HG02763 (cell line): ENCODE measurements around the gene IFNAR1.
"Not testable (repeated sequence)": the region's sequence is repeated elsewhere in the genome, so short reads cannot be mapped to it uniquely, and the experiment has no call there.

Experiments used
- ATAC-seq: cut with Tn5 transposase; IDR thresholded peaks from one replicate; pipeline ENCODE4 v1.9.1; 2021; ENCODE audit warnings: mild to moderate bottlenecking, moderate library complexity; ENCODE audit not compliant: unreplicated experiment

Gene IFNAR1

DNA sequence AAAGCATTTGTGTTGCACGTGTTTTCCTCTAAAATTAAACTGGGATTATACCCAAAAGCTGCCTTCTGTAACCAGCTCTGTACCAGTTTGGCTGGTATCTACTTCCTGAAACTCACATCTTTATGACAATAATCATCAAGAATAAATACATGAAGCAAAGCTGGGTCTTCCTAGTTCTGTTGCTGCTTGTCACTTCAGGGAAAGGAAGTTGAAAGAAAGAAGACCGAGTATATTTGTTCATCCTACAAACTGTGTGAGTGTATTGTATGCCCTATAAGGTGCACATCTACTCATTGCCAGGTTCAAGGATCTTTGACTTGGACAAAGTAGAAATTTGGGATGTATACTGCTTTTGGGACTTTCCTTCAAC is 49.3 kb downstream of the IFNAR1 start:
- ATAC-seq = no peak

DNA sequence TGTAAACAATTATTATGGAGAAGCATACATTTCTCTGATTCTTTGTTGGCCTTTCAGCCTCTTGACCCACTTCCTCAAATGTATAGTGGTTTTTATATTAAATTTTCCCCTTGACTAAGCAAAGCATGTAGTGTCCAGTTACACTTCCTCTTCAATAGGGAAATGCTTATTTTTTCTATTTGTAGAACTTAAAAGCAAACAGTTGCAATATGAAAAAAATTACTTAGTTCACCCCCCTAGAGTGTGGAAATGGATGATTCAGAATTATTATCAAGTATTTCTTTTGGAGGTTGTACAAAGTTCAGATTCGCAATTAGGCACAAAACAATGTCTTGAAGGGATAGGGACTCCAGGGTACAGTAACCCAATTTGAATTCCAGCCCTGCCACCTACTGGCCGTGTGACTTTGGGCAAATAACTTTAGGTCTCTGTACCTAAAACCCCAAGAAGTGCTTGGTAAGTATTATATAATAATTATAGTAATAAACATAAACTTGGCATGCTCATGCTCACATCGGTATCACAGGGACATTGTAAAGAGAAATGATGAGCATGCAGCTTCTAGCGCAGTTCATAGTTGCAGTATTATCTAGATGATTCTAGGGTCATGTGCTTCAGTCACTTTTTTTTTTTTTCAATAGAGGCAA is 49.8 kb downstream of the IFNAR1 start:
- ATAC-seq = no peak

DNA sequence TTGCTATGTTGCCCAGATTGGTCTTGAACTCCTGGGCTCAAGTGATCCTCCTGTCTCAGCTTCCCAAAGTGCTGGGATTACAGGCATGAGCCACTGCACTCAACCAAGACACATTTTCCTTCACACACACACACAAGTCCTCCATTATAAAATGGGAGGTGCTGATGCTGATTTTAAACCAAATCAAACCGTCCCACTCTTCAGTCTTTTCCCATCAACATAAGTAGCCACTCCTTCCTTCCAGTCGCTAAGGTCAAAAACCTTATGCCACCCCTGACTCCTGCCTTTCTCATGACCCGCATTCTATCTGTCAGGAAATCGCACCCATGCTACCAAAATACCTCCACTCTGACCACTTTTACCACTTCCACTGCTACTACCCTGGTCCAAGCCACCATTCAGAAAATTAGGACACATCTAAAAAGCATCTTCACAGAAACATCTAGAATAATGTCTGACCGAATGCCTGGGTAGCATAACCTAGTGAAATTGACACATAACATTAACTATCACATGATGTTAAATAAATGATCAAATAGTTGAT is 50.4 kb downstream of the IFNAR1 start:
- ATAC-seq = no peak

DNA sequence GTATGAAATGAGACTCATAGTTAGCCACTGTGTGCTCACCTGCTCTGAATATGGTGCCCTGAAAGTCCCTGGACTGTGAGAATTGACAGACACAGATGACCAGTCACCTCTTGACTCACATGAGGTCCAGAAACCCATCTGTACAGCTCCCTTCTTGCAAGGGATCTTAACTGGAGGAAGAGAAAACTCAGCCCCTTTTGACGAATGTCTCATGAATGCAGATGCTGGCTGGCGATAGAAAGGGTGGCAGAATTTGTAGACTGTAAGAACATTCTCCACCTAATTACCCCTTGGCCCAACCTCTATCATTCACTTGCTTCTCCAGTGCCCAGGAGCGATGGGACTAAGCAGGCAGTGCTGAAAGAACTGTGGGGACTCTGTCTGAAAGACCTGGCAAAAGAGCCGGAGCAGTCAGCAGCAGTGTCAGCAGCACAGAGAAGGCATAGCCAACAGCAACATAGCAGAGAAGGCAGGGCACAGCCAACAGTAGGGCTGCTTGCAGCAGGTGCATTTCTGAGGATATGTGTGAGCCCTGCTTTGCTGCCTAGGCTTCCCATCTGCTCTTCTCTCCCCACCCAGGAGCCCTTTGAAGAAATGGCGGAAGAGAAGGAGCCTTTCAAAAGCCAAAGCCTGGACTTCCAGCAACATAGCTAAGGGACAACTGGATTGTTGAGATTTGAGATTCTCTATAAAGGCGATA is 52.6 kb downstream of the IFNAR1 start:
- no peak for ATAC-seq

GRCh38 chr21:33378081-33378480 is 53.3 kb downstream of the IFNAR1 start:
- ATAC-seq = no peak

DNA sequence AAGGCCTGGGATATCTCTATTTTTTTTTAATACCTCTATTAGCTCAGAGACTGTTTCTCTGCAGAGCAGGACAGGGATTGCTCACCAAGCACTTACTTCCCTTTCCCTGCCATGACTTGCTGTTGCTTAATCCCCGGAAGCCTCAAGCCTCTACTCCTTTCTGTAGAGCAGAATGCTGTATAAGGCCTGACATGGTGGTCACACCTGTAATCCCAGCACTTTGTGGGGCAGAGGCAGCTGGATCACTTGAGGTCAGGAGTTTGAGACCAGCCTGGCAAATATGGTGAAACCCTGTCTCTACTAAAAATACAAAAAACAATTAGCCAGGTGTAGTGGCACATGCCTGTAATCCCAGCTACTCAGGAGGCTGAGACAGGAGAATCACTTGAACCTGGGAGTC is 55.2 kb downstream of the IFNAR1 start:
- not testable (repeated sequence) for ATAC-seq

- peak; percentile 53 for ATAC-seq
Observed at GRCh38 chr21:33380483-33380998, 55.8 kb downstream of the IFNAR1 start.

- ATAC-seq = not testable (repeated sequence)
Observed at GRCh38 chr21:33381381-33381780, 56.6 kb downstream of the IFNAR1 start.

- ATAC-seq = peak; percentile 82
Observed at GRCh38 chr21:33383056-33383888, 58.5 kb downstream of the IFNAR1 start.

- no peak for ATAC-seq
Observed at GRCh38 chr21:33384841-33385331, 60.1 kb downstream of the IFNAR1 start.

- ATAC-seq = no peak
Observed at GRCh38 chr21:33386222-33386784, 61.5 kb downstream of the IFNAR1 start.

- no peak for ATAC-seq
Observed at GRCh38 chr21:33387294-33387693, 62.5 kb downstream of the IFNAR1 start.

GRCh38 chr21:33388188-33388587 is 63.4 kb downstream of the IFNAR1 start:
- no peak for ATAC-seq

GRCh38 chr21:33390479-33390878 is 65.7 kb downstream of the IFNAR1 start:
- ATAC-seq = no peak

DNA sequence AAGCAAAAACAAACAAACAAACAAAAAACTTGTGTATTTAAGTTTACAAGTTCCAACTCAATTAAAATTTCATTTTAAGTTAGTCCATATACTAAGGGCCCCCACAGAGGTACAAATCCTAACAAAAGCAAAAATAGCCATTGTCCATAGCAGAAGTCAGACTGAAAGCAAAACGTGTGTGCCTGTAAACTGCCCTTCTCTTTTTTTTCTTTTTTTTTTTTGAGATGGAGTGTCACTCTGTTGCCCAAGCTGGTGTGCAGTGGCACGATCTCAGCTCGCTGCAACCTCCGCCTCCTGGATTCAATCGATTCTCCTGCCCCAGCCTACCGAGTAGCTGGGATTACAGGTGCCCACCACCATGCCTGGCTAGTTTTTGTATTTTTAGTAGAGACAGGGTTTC is 66.9 kb downstream of the IFNAR1 start:
- ATAC-seq = no peak

GRCh38 chr21:33392284-33392985 is 67.7 kb downstream of the IFNAR1 start:
- no peak for ATAC-seq

DNA sequence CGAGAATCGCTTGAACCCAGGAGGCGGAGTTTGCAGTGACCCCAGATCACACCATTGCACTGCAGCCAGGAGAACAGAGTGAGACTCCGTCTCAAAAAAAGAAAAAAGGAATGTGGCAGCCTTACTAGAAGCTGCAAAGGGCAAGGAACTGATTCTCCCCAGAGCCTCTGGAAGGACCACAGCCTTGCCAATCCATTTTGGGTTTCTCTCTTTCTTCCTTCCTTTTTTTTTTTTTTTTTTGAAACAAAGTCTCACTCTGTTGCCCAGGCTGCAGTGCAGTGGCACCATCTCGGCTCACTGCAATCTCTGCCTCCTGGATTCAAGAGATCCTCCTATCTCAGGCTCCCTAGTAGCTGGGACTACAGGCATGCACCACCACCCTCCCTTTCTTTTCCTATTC is 68.6 kb downstream of the IFNAR1 start:
- no peak for ATAC-seq

- no peak for ATAC-seq
Observed at GRCh38 chr21:33394260-33394659, 69.5 kb downstream of the IFNAR1 start.

DNA sequence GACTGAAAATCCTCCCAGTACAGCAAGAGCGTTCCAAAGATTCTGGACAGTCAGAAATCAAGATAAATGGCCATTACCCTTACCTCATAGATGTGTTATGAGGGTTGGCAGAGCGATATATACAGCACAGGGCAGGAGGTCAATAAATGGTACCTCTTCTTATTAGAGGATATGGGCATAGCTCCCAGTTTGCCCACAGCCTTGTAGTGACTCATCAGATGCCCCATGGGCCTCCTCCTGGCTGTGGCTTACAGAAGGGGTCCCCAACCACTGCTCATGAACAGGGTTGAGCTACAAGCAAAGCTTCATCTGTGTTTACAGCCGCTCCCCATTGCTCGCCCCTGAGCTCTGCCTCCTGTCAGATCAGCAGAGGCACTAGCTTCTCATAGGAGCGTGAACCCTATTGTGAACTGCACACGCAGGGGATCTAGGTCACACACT is 71.1 kb downstream of the IFNAR1 start:
- ATAC-seq = no peak

DNA sequence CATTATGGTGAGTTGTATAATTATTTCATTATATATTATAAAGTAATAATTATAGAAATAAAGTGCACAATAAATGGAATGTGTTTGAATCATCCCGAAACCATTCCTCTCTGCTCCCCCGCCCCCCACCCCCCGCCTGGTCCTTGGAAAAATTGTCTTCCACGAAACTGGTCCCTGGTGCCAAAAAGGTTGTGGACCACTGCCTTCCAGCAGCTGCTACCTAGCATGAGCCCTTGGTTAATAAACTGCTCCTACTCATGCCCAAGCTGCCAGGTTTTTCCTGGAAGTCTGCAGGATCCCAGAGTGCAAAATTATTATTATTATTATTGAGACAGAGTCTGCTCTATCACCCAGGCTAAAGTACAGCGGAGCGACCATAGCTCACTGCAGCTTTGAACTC is 71.7 kb downstream of the IFNAR1 start:
- no peak for ATAC-seq
